GM21717 (cell line): Measurements from ENCODE around the gene MCMBP.
"Not testable (repeated sequence)": the region's sequence is repeated elsewhere in the genome, so short reads cannot be mapped to it uniquely, and the experiment has no call there.

ENCODE experiments used
- ATAC-seq: cut with Tn5 transposase; IDR thresholded peaks from one replicate; pipeline ENCODE4 v1.9.1; 2021; ENCODE audit warnings: mild to moderate bottlenecking, moderate library complexity; ENCODE audit not compliant: unreplicated experiment

The MCMBP gene

GRCh38 chr10:119832951-119833350 is 39.7 kb downstream of the MCMBP start:
- ATAC-seq, result no peak

DNA sequence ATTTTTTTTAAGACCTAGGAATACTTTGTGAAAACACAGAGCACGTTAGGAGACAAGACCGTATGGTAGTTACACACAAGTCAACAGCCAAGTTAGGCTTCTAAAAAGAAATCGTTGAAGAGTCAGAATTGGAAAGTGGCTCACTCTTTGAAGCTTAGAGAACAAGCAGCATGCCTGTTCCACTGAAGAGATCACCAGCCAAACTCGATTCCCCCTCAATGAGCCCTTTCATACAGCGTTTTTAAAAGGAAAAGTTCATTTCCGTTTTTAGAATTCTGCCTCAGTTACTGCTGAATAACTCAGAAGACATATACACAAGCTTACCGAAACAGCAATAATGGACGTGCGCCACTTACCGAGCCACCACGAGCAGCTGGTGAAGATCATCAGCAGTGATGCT is 41.0 kb downstream of the MCMBP start:
- ATAC-seq, result no peak

- ATAC-seq, result no peak
Measured at GRCh38 chr10:119830851-119831250, 41.8 kb downstream of the MCMBP start.

- ATAC-seq, result no peak
Measured at GRCh38 chr10:119829429-119829828, 43.2 kb downstream of the MCMBP start.

DNA sequence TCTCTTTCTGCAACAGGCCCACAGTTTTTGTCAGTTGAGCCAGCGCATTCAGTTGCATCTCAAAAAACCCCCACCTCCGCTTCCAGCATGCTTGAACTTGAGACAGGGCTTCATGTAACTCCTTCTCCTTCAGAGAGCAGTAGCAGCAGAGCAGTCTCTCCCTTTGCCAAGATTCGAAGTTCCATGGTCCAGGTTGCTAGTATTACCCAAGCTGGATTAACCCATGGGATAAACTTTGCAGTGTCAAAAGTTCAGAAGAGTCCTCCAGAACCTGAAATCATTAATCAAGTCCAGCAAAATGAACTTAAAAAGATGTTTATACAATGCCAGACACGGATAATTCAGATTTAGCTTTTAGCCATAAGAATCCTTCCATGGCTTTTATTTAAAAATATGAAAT is 45.2 kb downstream of the MCMBP start:
- no peak for ATAC-seq

GRCh38 chr10:119826771-119827170 is 45.9 kb downstream of the MCMBP start:
- ATAC-seq, result no peak

DNA sequence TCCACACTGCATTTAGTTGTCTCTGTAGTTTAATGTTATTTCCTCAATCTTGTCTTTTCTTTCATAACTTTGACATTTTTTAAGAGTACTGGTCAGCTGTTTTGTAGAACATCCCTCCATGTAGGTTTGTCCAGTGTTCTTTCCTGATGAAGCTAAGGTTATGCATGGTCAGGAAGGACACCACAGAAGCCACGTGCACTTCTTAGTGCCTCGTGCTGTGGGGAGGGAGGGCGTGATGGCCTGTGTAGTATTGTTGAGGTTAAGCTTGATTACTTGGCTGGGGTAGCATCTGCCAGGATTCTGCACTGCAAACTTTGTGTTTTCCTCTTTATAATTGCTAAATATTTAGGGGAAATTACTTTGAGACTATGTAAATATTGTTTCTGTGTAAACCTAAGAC is 48.3 kb downstream of the MCMBP start:
- ATAC-seq, result no peak

- no peak for ATAC-seq
Measured at GRCh38 chr10:119821182-119821581, 51.5 kb downstream of the MCMBP start.

DNA sequence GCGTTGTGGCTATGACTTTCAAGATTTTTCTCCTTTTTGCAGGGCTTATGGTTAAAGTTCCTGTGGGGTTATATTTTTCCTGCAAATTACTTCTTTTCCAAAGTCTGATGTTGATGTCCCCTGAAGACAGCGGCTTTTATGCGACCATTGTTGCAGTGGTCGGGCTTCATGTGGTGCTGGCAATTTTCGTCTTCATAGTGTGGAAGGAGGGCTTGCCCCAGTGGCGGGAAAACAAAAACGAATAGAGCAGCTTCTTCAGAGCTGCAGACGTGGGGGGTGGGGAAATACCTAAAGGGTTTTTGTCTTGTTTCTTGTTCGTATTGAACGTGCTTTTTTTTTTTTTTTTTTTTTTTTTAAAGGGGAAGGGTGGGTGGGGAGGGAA is 53.8 kb downstream of the MCMBP start:
- ATAC-seq, result no peak

GRCh38 chr10:119817991-119818888 is 54.4 kb downstream of the MCMBP start:
- no peak for ATAC-seq

GRCh38 chr10:119815671-119816070 is 57.0 kb downstream of the MCMBP start:
- no peak for ATAC-seq

DNA sequence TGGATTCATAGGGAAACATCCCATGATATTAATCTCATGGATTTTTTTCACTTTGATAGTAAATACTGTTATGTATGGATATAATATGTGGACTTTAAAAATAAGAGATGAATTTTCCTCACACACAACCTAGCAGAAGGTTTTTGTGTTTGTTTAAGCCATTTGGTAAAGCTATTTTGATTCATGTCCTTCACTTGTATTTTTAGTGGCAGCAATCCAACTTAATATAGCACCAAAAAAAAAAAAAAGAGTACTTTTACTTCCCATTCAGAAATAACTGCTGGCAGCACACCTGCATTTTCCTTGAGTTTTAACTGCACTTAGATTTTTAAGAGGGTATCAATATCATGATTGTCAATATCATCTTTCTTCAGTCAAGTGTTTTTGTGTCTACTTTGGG is 60.0 kb downstream of the MCMBP start:
- no peak for ATAC-seq

DNA sequence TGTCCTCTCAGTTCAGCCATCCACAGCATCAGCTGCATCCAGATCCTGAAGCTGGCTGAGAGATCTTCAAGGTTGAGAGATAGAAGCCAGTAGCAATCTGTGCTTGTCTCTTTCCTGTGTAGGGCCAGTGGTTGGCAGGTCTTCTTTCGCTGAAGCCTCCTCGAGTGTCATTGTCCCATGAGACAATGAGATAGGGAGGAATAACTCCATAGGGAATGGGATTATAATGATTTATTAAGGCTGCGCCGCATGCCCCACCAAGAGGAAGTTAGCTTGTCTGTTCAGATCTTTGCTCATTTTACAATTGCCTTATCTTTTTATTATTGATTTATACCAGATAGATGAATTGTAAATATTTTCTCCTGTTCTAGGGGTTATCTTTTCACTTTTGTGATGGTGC is 61.5 kb downstream of the MCMBP start:
- no peak for ATAC-seq

GRCh38 chr10:119807960-119808697 is 64.5 kb downstream of the MCMBP start:
- ATAC-seq, result no peak

DNA sequence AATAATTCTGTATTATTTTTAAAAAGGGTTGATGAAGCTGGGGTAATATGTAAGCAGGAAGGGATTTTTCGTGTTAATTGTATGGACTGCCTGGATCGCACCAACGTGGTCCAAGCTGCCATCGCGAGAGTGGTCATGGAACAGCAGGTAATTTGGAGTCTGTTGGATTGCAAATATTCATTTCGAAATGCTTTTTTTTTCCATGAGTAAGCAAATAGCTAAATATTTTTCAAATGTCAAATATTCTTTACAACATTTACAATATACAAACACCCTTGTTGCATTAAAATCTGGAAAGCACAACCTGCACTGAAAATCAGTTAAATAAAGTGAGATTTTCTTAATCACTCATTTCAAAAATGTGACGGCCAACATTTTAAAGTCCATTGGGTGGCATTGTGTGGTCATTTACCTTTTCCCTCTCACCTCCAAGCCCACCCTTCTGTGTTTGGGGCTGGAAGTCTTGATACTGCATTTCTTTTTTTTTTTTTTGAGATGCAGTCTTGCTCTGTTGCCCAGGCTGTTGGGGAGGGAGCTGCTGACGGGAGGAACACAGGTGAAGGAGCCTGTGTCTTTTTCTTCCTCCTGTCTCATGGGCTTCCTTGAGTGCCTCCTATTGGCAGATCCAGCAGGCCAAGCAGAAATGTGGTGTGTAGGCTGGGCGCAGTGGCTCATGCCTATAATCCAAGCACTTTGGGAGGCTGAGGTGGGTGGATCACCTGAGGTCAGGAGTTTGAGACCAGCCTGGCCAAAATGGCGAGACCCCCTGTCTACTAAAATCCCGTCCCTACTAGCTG is 66.1 kb downstream of the MCMBP start:
- ATAC-seq, result no peak

GRCh38 chr10:119805702-119806230 is 66.9 kb downstream of the MCMBP start:
- ATAC-seq, result no peak

- ATAC-seq, result no peak
Measured at GRCh38 chr10:119803264-119803663, 69.4 kb downstream of the MCMBP start.

DNA sequence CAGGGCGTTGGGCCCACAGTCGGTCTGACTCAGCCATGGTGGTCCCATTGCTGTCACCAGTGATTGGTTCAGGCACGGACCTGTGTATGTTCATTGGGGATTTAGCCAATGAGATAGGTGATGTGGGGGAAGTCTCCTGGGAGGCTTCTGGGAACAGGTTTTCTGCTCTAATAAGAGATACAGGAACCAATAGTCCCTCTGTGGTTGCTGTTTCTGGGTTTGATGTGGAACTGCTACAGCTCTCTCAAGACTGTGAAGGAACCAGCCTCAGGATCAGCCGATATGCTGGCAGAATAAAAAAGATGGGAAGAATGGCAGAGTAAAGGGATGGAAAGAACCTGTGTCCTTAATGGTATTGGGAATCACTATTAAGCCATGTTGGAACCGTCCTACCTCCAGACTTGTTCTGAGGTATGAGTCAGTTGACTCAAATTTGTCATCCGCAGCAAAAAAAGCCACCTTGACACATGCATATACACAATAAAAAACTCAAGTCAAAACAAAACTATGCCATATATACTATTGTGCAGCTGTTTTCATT is 70.6 kb downstream of the MCMBP start:
- no peak for ATAC-seq

- no peak for ATAC-seq
Measured at GRCh38 chr10:119801176-119801575, 71.5 kb downstream of the MCMBP start.

- no peak for ATAC-seq
Measured at GRCh38 chr10:119796039-119796438, 76.6 kb downstream of the MCMBP start.

- not testable (repeated sequence) for ATAC-seq
Measured at GRCh38 chr10:119795101-119795500, 77.5 kb downstream of the MCMBP start.
